Measurements from ENCODE around the gene TDRD5.

GRCh38 chr1:179598631-179599030 lies 7.0 kb downstream of the TDRD5 start:
- TF ChIP-seq POLR2A (IDR thresholded peaks at IDR 0.05) (no peak), CTCF (IDR thresholded peaks at IDR 0.05) (no peak)
